Measurements from ENCODE around the gene CCDC3. TPM values are rescaled to one million over a fixed set of nuclear protein-coding genes. Genes with fewer than 3 reads are reported as not detected.

CCDC3 gene
- total and polyA plus RNA-seq, 8 donors, result 6.0 to 11.8 (median 8.2) TPM

DNA sequence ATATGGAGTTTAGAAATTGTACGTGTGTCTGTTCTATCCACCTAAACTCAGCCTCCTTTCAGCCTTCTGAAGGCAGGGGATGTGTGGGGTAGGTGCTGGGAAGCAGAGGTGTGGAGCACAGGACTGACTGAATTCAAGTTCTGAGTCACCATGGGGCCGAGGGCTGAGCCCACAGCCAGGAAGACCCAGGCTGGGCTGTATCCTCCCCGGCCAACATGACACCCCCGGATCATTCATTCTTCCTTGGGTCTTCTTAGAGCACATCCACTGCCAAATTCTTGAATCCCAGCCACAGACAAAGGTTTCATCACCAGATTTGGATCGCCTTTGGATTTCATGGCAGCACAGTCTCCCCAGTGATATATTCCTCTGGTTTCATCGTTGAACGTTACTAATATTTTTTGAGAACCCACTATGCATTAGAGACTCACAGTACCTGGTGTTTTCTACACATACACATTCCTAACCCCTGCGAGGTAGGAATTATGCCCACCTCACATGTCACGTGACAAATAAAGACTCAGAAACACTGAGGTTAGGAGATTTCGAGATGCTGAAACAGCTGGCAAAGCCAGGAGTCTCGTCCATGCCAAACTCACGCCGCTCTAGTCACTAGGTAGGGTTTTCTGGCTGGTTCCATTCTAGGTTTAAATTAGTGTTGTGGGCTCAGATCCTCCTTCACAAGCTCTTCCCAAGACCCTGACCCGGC is 26.9 kb downstream of the CCDC3 start:
- DNase-seq (no peak), ATAC-seq (no peak)
- Histone ChIP-seq H3K4me1 (no peaks in the 10 kb centered on the region), H3K27me3 (peaks cover 0 to 1% of the 10 kb centered on the region in 2 donors), H3K9me3 (no peaks in the 10 kb centered on the region), H3K4me3 (no peak overlapping the region), H3K27ac (no peak overlapping the region), H3K36me3 (no peaks in the 10 kb centered on the region)
- intact Hi-C loops (cut with DNase I), result no loop called here
- TF ChIP-seq, protein P1, sequence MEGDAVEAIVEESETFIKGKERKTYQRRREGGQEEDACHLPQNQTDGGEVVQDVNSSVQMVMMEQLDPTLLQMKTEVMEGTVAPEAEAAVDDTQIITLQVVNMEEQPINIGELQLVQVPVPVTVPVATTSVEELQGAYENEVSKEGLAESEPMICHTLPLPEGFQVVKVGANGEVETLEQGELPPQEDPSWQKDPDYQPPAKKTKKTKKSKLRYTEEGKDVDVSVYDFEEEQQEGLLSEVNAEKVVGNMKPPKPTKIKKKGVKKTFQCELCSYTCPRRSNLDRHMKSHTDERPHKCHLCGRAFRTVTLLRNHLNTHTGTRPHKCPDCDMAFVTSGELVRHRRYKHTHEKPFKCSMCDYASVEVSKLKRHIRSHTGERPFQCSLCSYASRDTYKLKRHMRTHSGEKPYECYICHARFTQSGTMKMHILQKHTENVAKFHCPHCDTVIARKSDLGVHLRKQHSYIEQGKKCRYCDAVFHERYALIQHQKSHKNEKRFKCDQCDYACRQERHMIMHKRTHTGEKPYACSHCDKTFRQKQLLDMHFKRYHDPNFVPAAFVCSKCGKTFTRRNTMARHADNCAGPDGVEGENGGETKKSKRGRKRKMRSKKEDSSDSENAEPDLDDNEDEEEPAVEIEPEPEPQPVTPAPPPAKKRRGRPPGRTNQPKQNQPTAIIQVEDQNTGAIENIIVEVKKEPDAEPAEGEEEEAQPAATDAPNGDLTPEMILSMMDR (IDR thresholded peaks at IDR 0.05), result no peak

DNA sequence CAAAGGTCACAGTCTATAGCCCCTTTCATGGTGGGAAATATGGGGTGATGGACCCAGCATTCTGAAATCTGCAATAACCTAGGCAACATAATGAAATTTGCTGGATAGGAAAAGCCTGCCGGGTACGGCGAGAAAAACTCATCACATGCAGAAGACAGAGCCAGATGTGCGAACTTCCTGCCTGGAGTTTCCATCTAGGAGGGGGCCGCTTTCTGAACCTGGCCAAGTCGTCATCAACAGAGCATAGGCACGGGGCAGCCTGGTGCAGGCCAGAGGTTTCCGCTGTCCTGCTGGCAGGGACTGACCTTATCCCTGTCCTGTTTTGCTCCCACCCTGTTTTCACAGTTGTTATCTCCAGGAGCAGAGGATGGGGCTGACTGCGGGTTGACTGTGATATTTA is 27.4 kb downstream of the CCDC3 start:
- TF ChIP-seq, protein P1 (IDR thresholded peaks at IDR 0.05), result no peak
- no peaks in the 10 kb centered on the region for H3K4me1 ChIP-seq
- no peaks in the 10 kb centered on the region for H3K9me3 ChIP-seq
- intact Hi-C loops (cut with DNase I), result no loop called here
- DNase-seq (no peak), ATAC-seq (no peak)
- H3K4me3 ChIP-seq, result no peak overlapping the region
- no peak overlapping the region for H3K27ac ChIP-seq
- no peaks in the 10 kb centered on the region for H3K27me3 ChIP-seq
- H3K36me3 ChIP-seq, result no peaks in the 10 kb centered on the region

DNA sequence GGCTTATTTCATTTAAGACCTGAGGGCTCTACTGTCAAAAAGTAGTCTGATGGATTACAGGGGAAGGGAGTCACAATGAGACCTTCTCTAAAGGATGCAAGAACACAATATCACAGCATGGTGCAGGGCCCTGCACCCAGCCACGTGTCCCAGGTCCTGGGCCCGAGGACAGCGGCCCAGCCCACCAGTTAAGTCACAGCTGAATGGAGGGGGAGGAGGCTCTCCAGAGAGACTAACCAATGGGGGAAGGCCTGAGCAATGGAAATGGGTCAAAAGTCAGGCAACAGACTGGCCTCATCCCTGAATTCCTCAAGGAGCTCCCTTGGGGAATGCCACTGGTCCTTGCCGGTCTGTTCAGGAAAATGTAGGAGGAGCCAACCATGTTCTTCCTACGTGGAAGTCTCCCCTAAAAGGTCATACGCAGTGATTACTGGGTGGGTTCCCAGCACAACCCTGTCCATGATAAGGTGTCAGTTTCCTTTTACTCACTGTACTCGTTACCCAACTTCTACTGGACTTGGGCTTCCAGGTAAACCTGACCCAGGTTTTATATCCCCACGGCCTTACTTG is 28.3 kb downstream of the CCDC3 start:
- Histone ChIP-seq H3K36me3 (no peaks in the 10 kb centered on the region), H3K4me3 (no peak overlapping the region), H3K4me1 (no peaks in the 10 kb centered on the region), H3K27me3 (no peaks in the 10 kb centered on the region), H3K9me3 (no peaks in the 10 kb centered on the region), H3K27ac (no peak overlapping the region)
- TF ChIP-seq, protein P1 (IDR thresholded peaks at IDR 0.05), result no peak
- DNase-seq (no peak), ATAC-seq (no peak)
- intact Hi-C loops (cut with DNase I), result no loop called here

DNA sequence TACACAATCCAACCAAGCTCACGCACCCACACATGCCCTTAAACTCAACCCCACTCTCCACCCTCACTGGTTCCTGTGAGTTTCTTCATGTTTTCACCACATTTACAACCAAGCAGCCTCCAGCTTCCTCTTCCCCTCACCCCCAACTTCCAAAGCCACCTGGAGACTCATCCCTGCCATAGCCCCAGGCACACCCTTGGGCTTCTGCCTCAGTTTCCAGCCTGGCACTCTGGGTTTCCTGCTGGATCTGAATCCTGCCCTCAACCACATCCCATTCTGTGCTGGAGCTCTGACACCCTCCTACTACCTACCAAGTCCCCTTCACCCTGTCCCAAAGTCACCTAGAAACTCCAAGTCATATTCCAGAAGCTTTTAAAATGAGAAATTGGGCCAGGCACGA is 29.4 kb downstream of the CCDC3 start:
- no peak for DNase-seq
- intact Hi-C loops (cut with DNase I), result no loop called here
- TF ChIP-seq, protein P1 (IDR thresholded peaks at IDR 0.05), result no peak
- H3K27ac ChIP-seq, result no peak overlapping the region
- peaks cover 0 to 6% of the 10 kb centered on the region in 2 donors for H3K9me3 ChIP-seq
- ATAC-seq, result no peak
- no peaks in the 10 kb centered on the region for H3K4me1 ChIP-seq
- H3K36me3 ChIP-seq, result no peaks in the 10 kb centered on the region
- no peaks in the 10 kb centered on the region for H3K27me3 ChIP-seq
- no peak overlapping the region for H3K4me3 ChIP-seq

DNA sequence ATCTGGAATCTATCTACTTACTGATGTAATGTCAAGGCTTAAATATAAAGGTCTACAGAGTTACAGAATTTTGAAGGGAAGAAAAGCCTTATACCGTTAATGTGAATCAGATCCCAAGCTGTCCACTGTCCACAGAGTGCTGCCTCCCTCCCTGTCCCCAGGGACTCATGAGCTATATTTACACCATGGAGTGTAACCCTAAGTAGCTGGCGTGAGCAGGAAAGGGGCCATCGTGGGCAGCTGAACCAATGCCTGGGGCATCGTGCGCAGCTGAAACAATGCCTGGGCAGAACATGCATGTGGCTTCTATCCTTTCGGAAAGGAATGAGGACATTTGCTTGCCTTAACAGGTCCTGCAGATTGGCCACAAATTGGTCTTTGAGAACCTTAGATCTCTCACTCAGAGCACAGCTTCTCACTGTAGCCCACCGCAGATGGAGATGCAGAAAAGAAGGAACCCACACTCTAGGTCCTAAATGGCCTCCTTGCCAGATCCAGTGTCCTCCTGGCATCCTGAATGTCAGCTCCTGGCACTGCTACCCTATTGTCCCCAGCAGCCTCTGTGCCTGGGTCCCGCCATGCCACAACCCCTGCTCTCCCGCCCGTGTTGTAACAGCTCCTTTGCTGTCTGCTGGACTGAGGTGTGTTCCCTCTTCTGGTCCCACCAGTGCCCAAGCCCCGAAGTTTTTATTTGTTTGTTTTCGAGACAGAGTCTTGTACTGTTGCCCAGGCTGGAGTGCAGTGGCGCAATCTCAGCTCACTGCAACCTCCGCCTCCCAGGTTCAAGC is 30.3 kb downstream of the CCDC3 start:
- TF ChIP-seq, protein P1 (IDR thresholded peaks at IDR 0.05), result no peak
- Histone ChIP-seq H3K27me3 (no peaks in the 10 kb centered on the region), H3K36me3 (no peaks in the 10 kb centered on the region), H3K4me3 (no peak overlapping the region), H3K9me3 (peaks cover 0 to 14% of the 10 kb centered on the region in 2 donors), H3K27ac (no peak overlapping the region), H3K4me1 (no peaks in the 10 kb centered on the region)
- intact Hi-C loops (cut with DNase I), result no loop called here
- DNase-seq (no peak), ATAC-seq (no peak)
